HG03196 (cell line): ENCODE data around the gene PGA3.
"Not testable (repeated sequence)": the region's sequence is repeated elsewhere in the genome, so short reads cannot be mapped to it uniquely, and the experiment has no call there.

Experiments used
- ATAC-seq: cut with Tn5 transposase; IDR thresholded peaks from one replicate; pipeline ENCODE4 v1.9.1; 2021; ENCODE audit not compliant: unreplicated experiment

PGA3 gene

GRCh38 chr11:61170566-61170965, 32.7 kb upstream of the PGA3 start:
- no peak for ATAC-seq

- ATAC-seq, result no peak
Measured at GRCh38 chr11:61171907-61172306, 31.4 kb upstream of the PGA3 start.

- ATAC-seq, result no peak
Measured at GRCh38 chr11:61172356-61172755, 31.0 kb upstream of the PGA3 start.

- no peak for ATAC-seq
Measured at GRCh38 chr11:61172888-61173287, 30.4 kb upstream of the PGA3 start.

- ATAC-seq, result no peak
Measured at GRCh38 chr11:61173456-61173855, 29.9 kb upstream of the PGA3 start.

- no peak for ATAC-seq
Measured at GRCh38 chr11:61174273-61174672, 29.0 kb upstream of the PGA3 start.

GRCh38 chr11:61174949-61175348, 28.4 kb upstream of the PGA3 start:
- ATAC-seq, result no peak

GRCh38 chr11:61176446-61176845, 26.9 kb upstream of the PGA3 start:
- ATAC-seq, result no peak

GRCh38 chr11:61180205-61180604, 23.1 kb upstream of the PGA3 start:
- not testable (repeated sequence) for ATAC-seq

- no peak for ATAC-seq
Measured at GRCh38 chr11:61181489-61181888, 21.8 kb upstream of the PGA3 start.

GRCh38 chr11:61183645-61184044, 19.7 kb upstream of the PGA3 start:
- no peak for ATAC-seq

GRCh38 chr11:61186504-61186903, 16.8 kb upstream of the PGA3 start:
- no peak for ATAC-seq

GRCh38 chr11:61187505-61188130, 15.7 kb upstream of the PGA3 start:
- ATAC-seq, result no peak

GRCh38 chr11:61189933-61190332, 13.4 kb upstream of the PGA3 start:
- no peak for ATAC-seq

- ATAC-seq, result no peak
Measured at GRCh38 chr11:61193596-61193995, 9.7 kb upstream of the PGA3 start.

GRCh38 chr11:61194169-61194671, 9.1 kb upstream of the PGA3 start:
- no peak for ATAC-seq

- ATAC-seq, result no peak
Measured at GRCh38 chr11:61194981-61195695, 8.2 kb upstream of the PGA3 start.

- no peak for ATAC-seq
Measured at GRCh38 chr11:61195719-61196118, 7.6 kb upstream of the PGA3 start.

GRCh38 chr11:61198361-61198760, 5.0 kb upstream of the PGA3 start:
- no peak for ATAC-seq

- no peak for ATAC-seq
Measured at GRCh38 chr11:61198948-61199523, 4.3 kb upstream of the PGA3 start.

- no peak for ATAC-seq
Measured at GRCh38 chr11:61201476-61201875, 1.8 kb upstream of the PGA3 start.

GRCh38 chr11:61203873-61204272, 558 bp downstream of the PGA3 start:
- ATAC-seq, result not testable (repeated sequence)
